Measurements from ENCODE around the gene BICD2.
A peak's percentile ranks its signal among the peaks of the same experiment; 100 is the strongest.

BICD2 gene

DNA sequence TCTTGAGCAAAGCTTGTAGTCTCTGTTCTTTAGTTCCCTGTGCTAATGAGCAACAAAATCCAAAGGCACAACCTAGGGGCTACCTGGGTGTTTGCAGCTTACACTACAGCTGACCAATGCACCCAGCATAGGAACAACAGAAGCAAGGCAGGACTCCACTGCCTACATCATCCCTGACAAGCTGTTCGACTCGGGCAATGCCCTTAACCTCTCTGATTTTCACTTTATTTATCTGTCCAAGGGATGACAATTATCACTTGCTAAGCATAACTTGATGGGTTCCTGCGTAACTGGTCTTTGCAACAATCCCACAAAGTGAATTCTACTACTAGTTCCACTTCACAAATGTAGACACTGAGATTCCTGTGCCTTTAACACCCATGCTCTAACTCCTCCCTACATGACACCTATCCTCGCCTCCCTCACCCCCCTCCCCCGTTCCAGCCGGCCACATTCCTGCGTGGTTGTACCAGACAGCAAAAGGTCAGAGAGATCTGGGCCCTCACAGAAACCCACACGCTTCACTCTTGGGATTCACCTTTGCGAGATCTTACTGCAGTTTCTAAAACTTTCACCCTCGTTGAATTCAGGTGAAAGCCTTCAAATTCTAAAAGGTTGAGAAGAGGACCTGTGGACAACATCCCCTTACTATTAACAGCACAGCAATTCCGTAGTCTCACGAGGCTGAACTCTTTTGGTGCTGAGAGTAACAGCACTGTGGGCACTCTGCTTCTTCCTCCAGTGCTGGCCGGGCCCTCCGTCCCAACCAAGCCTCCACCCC is 95.7 kb downstream of the BICD2 start:
- DNase-seq (ENCODE audit: low read depth): peak; percentile 78

- no peak for DNase-seq (ENCODE audit: low read depth)
Measured at GRCh38 chr9:92666912-92667532, 97.6 kb downstream of the BICD2 start.

- DNase-seq (ENCODE audit: low read depth): no peak
Measured at GRCh38 chr9:92666236-92666635, 98.4 kb downstream of the BICD2 start.

- no peak for DNase-seq (ENCODE audit: low read depth)
Measured at GRCh38 chr9:92665836-92666235, 98.8 kb downstream of the BICD2 start.

DNA sequence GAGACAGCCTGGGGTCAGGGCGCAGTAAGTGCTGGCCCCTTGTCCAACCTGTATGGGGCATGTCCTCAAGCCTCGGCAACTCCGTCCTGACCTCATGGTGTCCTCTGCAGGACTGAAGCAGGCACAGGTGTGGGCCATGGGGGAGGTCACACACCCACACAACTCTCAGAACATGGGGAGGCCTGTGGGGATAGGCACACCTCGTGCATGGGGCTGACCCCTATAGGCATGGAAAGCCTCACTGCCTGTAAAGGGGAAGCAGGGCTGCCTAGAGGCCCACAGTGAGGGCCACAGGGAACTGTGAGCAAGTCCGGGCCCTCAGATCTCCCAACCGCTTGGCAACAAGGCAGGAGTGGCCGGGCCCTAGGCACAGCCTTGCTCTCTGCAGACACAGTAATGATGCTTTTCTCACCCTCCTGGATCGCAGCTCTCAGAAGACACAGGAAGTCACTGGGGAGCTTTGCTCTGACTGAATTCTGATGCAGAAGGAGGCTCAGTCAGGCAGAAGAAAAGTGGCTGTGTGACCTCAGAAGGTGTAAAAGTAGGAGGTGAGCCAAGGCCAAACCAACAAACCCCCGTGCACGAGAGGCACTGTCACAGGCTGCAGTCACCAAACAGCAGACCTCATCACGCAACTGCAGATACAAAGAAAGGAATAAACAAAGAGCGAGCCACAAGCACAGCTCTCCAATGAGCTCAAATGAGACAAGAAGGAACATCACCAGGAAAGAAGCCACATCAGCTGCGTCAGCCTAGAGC is 100.1 kb downstream of the BICD2 start:
- DNase-seq (ENCODE audit: low read depth): no peak

DNA sequence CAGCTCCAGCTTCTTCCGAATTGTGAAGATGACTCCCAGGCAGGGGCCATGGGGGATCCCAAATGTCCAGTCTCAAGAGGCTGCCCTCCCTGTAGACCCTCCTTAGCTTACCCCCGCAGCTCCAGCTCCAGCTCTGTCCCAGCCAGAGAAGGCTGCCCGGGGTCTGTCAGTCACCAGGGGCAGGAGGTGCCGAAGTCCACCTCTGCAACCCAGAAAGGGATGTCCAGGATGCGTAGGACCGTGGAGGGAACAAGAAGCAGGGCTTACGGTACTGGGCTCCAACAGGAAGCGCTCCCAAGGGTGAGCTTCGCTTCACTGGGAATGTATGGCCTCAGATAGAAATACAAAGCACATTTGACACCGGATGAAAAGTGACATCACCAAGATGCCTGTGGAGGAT is 100.7 kb downstream of the BICD2 start:
- DNase-seq (ENCODE audit: low read depth): no peak

GRCh38 chr9:92663126-92663525 is 101.5 kb downstream of the BICD2 start:
- DNase-seq (ENCODE audit: low read depth): no peak

DNA sequence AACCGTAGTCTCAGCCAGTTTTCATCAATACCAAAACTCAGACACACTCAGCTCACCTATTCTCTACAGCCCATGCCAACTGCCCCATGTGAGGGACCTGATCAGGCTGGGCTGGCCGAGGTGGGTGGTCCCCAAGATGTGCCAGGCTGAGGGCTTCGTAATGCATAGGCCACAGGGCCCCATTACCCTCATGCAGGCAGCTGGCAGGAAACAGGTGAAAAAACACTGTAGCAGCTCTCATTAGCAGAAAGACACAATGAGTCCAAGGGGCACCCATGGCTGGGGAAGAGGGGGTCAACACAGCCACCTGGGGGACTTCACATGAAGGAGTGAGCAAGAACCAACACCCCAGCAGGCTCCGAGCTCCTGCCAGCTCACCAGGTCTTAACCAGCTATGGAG is 102.9 kb downstream of the BICD2 start:
- DNase-seq (ENCODE audit: low read depth): no peak

All from amniotic epithelial cell (primary cell).